ENCODE measurements around the gene ACD. TPM values are rescaled to one million over a fixed set of nuclear protein-coding genes. Genes with fewer than 3 reads are reported as not detected.

ACD gene
- total and polyA plus RNA-seq, 2 of the 8 experiments (the other 6 are each of a cell fraction or from before 2014, with no cell fraction given), result 34.8 to 58.0 TPM

DNA sequence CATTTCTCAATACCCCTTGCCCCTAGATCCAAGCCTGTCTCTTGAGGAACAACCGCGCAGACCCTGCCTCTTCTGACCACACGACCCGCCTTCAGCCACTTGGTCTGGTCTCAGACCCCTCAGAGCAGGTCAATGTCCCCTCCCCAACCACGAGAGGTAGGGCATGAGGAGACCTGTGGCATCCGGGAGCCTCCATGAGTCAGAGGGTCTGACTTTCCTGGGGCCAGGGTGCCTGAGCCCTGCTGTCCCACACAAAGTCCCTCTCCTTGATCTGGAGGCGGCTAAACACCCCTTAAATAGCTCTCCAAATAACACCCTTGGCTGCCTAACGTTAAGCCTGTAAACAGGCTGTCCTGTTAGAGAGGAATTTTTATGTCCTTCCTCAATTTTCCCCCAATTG is 10.0 kb downstream of the ACD start (continued):
- TF ChIP-seq SIX5 (IDR thresholded peaks at IDR 0.05; ENCODE audit: low read depth, low read length) (no peak), CTBP2 (IDR thresholded peaks at IDR 0.05; ENCODE audit: borderline replicate concordance, insufficient read depth, insufficient read length, low read length) (no peak), TAF1 (IDR thresholded peaks at IDR 0.05; ENCODE audit: low read depth, low read length) (no peak)
- TF ChIP-seq, protein P1, sequence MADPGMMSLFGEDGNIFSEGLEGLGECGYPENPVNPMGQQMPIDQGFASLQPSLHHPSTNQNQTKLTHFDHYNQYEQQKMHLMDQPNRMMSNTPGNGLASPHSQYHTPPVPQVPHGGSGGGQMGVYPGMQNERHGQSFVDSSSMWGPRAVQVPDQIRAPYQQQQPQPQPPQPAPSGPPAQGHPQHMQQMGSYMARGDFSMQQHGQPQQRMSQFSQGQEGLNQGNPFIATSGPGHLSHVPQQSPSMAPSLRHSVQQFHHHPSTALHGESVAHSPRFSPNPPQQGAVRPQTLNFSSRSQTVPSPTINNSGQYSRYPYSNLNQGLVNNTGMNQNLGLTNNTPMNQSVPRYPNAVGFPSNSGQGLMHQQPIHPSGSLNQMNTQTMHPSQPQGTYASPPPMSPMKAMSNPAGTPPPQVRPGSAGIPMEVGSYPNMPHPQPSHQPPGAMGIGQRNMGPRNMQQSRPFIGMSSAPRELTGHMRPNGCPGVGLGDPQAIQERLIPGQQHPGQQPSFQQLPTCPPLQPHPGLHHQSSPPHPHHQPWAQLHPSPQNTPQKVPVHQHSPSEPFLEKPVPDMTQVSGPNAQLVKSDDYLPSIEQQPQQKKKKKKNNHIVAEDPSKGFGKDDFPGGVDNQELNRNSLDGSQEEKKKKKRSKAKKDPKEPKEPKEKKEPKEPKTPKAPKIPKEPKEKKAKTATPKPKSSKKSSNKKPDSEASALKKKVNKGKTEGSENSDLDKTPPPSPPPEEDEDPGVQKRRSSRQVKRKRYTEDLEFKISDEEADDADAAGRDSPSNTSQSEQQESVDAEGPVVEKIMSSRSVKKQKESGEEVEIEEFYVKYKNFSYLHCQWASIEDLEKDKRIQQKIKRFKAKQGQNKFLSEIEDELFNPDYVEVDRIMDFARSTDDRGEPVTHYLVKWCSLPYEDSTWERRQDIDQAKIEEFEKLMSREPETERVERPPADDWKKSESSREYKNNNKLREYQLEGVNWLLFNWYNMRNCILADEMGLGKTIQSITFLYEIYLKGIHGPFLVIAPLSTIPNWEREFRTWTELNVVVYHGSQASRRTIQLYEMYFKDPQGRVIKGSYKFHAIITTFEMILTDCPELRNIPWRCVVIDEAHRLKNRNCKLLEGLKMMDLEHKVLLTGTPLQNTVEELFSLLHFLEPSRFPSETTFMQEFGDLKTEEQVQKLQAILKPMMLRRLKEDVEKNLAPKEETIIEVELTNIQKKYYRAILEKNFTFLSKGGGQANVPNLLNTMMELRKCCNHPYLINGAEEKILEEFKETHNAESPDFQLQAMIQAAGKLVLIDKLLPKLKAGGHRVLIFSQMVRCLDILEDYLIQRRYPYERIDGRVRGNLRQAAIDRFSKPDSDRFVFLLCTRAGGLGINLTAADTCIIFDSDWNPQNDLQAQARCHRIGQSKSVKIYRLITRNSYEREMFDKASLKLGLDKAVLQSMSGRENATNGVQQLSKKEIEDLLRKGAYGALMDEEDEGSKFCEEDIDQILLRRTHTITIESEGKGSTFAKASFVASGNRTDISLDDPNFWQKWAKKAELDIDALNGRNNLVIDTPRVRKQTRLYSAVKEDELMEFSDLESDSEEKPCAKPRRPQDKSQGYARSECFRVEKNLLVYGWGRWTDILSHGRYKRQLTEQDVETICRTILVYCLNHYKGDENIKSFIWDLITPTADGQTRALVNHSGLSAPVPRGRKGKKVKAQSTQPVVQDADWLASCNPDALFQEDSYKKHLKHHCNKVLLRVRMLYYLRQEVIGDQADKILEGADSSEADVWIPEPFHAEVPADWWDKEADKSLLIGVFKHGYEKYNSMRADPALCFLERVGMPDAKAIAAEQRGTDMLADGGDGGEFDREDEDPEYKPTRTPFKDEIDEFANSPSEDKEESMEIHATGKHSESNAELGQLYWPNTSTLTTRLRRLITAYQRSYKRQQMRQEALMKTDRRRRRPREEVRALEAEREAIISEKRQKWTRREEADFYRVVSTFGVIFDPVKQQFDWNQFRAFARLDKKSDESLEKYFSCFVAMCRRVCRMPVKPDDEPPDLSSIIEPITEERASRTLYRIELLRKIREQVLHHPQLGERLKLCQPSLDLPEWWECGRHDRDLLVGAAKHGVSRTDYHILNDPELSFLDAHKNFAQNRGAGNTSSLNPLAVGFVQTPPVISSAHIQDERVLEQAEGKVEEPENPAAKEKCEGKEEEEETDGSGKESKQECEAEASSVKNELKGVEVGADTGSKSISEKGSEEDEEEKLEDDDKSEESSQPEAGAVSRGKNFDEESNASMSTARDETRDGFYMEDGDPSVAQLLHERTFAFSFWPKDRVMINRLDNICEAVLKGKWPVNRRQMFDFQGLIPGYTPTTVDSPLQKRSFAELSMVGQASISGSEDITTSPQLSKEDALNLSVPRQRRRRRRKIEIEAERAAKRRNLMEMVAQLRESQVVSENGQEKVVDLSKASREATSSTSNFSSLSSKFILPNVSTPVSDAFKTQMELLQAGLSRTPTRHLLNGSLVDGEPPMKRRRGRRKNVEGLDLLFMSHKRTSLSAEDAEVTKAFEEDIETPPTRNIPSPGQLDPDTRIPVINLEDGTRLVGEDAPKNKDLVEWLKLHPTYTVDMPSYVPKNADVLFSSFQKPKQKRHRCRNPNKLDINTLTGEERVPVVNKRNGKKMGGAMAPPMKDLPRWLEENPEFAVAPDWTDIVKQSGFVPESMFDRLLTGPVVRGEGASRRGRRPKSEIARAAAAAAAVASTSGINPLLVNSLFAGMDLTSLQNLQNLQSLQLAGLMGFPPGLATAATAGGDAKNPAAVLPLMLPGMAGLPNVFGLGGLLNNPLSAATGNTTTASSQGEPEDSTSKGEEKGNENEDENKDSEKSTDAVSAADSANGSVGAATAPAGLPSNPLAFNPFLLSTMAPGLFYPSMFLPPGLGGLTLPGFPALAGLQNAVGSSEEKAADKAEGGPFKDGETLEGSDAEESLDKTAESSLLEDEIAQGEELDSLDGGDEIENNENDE (IDR thresholded peaks at IDR 0.05; ENCODE audit: insufficient replicate concordance, low read length), result no peak
